ENCODE data around the gene JAK3. TPM values are rescaled to one million over a fixed set of nuclear protein-coding genes. Genes with fewer than 3 reads are reported as not detected.
"Not testable (repeated sequence)": the region's sequence is repeated elsewhere in the genome, so short reads cannot be mapped to it uniquely, and the experiment has no call there.

The JAK3 gene
- 15.9 TPM for total RNA-seq
- long read RNA-seq, full-length matches to known transcripts: 4 of 13 reads
- long read RNA-seq, partial matches to known transcripts: 4 of 13 reads
- long read RNA-seq, other reads (novel, unspliced or antisense): 5 of 13 reads

DNA sequence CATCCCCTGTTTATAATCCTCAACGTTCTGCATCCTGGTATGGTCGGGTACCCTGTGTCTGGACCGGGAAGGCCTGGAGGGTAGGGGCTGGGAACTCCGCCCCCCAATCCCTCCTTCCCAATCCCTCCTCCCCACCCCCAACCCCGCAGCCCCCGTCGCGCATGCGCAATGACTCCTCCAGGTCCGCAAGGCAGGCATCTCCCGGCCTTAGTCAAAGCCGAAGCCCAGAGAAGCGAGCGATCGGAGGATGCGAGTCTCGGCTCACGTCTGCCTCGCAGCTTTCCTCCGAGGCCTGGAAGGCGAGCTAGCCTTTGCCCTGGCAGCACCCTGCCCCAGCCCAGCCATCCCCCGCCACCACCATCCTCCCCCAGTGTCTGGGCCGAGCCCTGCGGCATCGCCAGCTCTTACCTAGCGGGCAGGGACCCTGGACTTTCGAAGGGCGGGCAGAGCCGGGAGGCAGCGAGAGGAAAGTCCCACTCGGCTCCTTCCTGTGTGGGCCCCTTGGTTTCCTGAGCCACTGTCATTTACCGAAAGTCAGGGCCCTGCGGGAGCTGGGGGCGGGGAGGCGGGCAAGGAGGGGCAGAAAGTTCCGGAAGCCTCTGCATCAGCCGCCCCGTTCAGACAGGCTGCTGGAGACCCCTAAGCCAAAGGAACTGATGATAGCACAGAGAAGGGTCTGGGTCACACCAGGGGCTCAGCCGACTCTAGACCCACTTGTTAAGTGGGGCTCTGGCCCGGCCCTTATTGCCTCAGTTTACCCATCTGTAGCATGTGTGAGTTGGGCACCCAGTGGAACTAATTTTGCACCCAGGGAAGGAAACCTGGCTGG lies at the start of gene JAK3:
JAK3 (minus strand) TSS at position 445 of the 829 bp plus-strand sequence. CDS start 3,565 bp downstream, outside the sequence.
- TF ChIP-seq, protein P1, sequence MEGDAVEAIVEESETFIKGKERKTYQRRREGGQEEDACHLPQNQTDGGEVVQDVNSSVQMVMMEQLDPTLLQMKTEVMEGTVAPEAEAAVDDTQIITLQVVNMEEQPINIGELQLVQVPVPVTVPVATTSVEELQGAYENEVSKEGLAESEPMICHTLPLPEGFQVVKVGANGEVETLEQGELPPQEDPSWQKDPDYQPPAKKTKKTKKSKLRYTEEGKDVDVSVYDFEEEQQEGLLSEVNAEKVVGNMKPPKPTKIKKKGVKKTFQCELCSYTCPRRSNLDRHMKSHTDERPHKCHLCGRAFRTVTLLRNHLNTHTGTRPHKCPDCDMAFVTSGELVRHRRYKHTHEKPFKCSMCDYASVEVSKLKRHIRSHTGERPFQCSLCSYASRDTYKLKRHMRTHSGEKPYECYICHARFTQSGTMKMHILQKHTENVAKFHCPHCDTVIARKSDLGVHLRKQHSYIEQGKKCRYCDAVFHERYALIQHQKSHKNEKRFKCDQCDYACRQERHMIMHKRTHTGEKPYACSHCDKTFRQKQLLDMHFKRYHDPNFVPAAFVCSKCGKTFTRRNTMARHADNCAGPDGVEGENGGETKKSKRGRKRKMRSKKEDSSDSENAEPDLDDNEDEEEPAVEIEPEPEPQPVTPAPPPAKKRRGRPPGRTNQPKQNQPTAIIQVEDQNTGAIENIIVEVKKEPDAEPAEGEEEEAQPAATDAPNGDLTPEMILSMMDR (IDR thresholded peaks at IDR 0.05): no peak
- peaks cover 29% of the 10 kb centered on the region for H3K4me1 ChIP-seq
- H3K36me3 ChIP-seq: peaks cover 7% of the 10 kb centered on the region
- peak within 1 kb of the TSS; percentile 86 for H3K27ac ChIP-seq
- peak within 1 kb of the TSS; percentile 59 for H3K4me3 ChIP-seq
- DNase-seq: peak; percentile 65
- ATAC-seq: peak; percentile 57 to 66
- peaks cover 5% of the 10 kb centered on the region for H3K27me3 ChIP-seq (ENCODE audit: low read depth)
- intact Hi-C loops (cut with DNase I): no loop called here
- H3K9me3 ChIP-seq: no peaks in the 10 kb centered on the region

DNA sequence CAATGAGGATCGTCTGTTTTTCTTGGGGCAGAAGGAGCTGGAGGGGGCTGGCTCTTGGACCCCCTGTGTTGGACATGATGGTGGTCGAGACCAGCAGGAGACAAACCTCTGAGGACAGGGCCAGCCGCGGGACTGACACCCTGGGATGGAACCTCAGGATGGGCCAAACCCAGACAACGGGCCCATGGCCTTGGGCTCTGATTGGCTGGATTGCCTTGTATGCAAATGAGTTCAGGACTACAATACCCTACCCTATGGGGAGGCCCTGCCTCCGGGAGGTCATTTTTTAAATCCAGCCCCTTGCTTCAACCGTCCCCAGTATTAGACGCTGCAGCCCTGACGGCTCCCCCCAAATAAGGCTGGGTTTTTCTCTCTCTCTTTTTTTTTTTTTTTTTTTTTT lies 46.0 kb upstream of the JAK3 start:
- Histone ChIP-seq H3K36me3 (no peaks in the 10 kb centered on the region), H3K27ac (no peak overlapping the region), H3K4me3 (no peak overlapping the region), H3K4me1 (no peaks in the 10 kb centered on the region), H3K9me3 (no peaks in the 10 kb centered on the region), H3K27me3 (ENCODE audit: low read depth) (peaks cover 35% of the 10 kb centered on the region)
- ATAC-seq (no peak), DNase-seq (no peak)
- TF ChIP-seq, protein P1 (IDR thresholded peaks at IDR 0.05): no peak
- intact Hi-C loops (cut with DNase I): no loop called here

DNA sequence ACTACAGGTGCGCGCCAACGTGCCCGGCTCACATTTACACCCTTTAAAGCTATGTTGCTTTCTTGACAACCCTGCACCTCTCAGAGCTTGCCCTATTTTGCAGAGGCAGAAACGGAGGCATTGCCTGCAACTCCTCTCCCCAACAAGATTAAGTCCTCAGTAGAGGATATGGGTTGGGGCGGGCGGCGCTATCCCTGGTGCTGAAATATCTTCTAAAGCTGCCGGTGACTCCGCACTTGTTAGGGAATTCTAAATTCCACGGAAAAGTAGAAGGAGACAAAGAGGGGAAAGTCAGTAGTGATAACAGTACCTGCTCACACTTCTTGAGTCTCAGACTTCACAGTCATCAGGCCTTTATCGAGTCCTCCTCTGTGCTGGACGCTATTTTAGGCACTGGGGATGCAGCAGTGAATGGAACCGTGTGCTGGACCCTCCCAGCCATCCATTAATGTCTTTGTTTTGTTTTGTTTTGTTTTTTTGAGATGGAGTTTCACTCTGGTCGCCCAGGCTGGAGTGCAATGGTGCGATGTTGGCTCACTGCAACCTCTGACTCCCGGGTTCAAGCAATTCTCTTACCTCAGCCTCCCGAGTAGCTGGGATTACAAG lies 41.9 kb upstream of the JAK3 start:
- DNase-seq (no peak), ATAC-seq (peak; percentile 30 to 54)
- intact Hi-C loops (cut with DNase I): no loop called here
- Histone ChIP-seq H3K9me3 (no peaks in the 10 kb centered on the region), H3K4me3 (no peak overlapping the region), H3K27ac (no peak overlapping the region), H3K36me3 (no peaks in the 10 kb centered on the region), H3K4me1 (no peaks in the 10 kb centered on the region), H3K27me3 (ENCODE audit: low read depth) (peaks cover 19% of the 10 kb centered on the region)
- TF ChIP-seq, protein P1 (IDR thresholded peaks at IDR 0.05): no peak

DNA sequence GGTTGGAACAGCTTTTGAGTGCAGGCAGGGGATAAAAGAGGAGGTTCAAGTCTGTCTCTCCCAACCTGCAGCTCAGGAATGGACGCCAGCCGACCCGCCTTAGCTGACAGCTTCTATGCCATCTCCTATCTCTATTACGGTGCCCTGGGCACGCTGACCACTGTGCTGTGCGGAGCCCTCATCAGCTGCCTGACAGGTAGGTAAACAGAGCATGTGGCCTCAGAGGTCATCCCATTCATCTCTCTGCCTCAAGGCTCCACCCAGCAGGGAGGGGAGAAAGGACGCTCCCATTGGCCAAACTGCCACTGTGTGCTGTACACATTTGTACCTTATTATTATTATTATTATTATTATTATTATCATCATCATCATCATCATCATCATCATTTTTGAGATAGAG lies 40.5 kb upstream of the JAK3 start:
- Histone ChIP-seq H3K9me3 (no peaks in the 10 kb centered on the region), H3K4me1 (no peaks in the 10 kb centered on the region), H3K36me3 (no peaks in the 10 kb centered on the region), H3K27me3 (ENCODE audit: low read depth) (peaks cover 11% of the 10 kb centered on the region), H3K4me3 (no peak overlapping the region), H3K27ac (no peak overlapping the region)
- DNase-seq: no peak
- TF ChIP-seq, protein P1 (IDR thresholded peaks at IDR 0.05): no peak
- ATAC-seq: no peak
- intact Hi-C loops (cut with DNase I): no loop called here

DNA sequence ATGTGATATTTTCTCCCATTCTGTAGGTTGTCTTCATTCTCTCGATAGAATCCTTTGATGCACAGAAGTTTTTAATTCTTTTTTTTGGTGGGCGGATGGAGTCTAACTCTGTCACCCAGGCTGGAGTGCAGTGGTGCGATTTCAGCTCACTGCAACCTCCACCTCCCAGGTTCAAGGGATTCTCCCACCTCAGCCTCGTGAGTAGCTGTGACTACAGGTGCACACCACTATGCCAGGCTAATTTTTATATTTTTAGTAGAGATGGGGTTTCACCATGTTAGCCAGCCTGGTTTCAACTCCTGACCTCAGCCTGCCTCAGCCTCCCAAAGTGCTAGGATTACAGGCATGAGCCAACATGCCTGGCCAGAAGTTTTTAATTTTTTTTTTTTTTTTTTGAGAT lies 39.4 kb upstream of the JAK3 start:
- peaks cover 10% of the 10 kb centered on the region for H3K27me3 ChIP-seq (ENCODE audit: low read depth)
- H3K27ac ChIP-seq; intact Hi-C loops (cut with DNase I): not testable (repeated sequence)

DNA sequence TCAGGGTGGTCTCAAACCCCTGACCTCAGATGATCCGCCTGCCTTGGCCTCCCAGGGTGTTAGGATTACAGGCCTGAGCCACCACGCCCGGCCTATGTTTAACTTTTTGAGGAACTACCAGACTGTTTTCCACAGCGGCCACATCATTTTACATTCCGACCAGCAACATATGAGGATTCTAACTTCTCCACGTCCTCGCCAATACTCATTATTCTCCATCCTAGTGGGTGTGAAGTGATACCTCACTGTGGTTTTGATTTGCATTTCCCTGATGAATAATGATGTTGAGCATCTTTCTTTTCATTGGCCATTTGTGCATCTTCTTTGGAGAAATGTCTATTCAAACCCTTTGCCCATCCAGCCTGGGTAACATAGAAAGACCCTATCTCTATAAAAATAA lies 38.7 kb upstream of the JAK3 start:
- Histone ChIP-seq H3K4me1 (no peaks in the 10 kb centered on the region), H3K27me3 (ENCODE audit: low read depth) (peaks cover 10% of the 10 kb centered on the region), H3K4me3 (no peak overlapping the region), H3K27ac (no peak overlapping the region), H3K36me3 (no peaks in the 10 kb centered on the region), H3K9me3 (no peaks in the 10 kb centered on the region)
- DNase-seq: no peak
- no peak for ATAC-seq
- intact Hi-C loops (cut with DNase I): no loop called here
- TF ChIP-seq, protein P1 (IDR thresholded peaks at IDR 0.05): no peak

More for the DNA sequence above, 39.4 kb upstream of the JAK3 start:
- H3K9me3 ChIP-seq, ATAC-seq, DNase-seq, H3K36me3 ChIP-seq, H3K4me1 ChIP-seq, H3K4me3 ChIP-seq: not testable (repeated sequence)
